NCI-H1417 treated with DMSO at 0.1 percent for 48 hours (cell line): Measurements from ENCODE around the gene FAM234A.
"Not testable (repeated sequence)": the region's sequence is repeated elsewhere in the genome, so short reads cannot be mapped to it uniquely, and the experiment has no call there.

Source experiments
- DNase-seq: peaks from one replicate; lab custom pipeline; 2025; lab: John Stamatoyannopoulos, UW

Gene FAM234A

DNA sequence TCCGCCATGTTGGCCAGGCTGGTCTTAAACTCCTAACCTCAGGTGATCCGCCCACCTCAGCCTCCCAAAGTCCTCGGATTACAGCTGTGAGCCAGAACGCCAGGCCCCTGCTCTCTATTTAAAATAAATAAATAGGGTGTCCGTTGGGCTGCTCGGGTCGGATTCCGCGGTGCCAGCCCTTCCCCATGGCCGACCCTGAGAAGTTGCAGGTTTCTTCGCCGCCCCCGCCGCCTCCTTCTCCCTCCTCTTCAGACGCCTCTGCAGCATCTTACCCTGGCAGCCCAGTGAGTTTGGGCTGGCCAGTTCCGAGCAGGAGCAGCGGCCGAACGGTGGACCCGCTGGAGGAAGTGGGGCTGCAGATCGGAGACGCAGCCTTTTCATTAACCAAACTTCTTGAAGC, 3.7 kb upstream of the FAM234A start:
- DNase-seq: no peak

DNA sequence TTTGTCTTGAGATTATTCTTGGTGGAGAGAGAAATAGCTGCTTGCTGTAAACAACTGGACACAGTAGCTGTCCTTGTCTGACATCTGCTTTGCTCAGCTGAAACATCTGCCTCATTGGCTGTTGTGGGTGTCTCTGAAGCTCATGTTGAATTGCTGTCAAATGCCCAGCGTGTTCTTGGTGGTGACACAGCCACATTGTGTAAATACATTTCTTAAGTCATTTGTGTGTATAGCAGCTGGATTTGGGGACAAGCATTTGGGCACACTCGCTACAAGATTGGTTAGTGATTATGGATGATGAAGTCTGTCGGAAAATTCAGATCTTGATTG, 5.3 kb downstream of the FAM234A start:
- no peak for DNase-seq

- DNase-seq: no peak
Measured at GRCh38 chr16:240559-240958, 5.9 kb downstream of the FAM234A start.

GRCh38 chr16:242281-242680, 7.7 kb downstream of the FAM234A start:
- no peak for DNase-seq

DNA sequence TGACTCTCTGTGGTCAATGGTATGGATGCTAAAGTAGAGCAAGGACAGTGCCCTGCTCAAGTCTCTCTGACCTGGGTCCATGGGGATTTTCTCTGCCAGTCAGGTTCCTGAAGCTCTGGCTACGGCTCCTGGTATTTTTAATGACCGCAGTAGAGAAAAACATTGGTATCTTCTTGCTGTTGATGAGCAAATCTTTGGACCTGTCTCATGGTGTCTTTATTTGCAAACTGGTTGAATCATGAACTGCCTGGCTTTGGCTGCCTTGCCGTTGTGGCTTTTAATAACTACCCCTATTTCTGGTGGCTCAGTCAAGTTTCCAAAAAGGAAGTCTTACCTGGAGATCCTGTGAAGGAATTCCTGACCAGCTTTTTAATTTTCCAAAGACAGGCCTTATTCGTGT, 8.7 kb downstream of the FAM234A start:
- no peak for DNase-seq

DNA sequence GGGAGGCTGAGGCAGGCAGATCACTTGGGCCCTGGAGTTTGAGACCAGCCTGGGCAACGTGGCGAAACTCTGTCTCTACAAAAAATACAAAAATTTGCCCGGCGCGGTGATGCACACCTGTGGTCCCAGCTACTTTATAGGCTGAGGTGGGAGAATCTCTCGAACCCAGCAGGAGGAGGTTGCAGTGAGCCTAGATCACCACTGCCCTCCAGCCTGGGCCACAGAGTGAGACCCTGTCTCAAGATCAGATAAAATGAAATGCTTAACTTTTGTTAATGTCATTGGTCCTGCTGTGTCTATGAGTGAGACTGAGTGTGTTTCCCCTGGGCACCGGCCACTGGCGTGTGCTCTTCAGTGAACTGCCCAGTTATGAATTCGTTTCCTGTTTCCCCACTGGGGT, 10.5 kb downstream of the FAM234A start:
- no peak for DNase-seq

DNA sequence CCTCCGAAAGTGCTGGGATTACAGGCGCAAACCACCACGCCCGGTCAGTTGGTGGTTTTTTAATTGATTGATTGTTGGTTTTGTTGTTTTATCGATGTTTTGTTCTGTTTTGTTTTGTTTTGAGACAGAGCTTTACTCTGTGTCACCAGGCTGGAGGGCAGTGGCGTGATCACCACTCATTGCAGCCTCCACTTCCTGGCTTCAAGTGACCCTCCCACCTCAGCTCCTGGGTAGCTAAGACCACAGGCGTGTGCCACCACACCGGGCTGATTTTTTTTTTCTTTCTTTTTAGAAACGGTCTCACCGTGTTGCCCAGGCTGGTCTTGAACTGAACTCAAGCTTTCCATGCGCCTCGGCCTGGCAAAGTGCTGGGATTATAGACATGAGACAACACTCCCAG, 12.4 kb downstream of the FAM234A start:
- no peak for DNase-seq

DNA sequence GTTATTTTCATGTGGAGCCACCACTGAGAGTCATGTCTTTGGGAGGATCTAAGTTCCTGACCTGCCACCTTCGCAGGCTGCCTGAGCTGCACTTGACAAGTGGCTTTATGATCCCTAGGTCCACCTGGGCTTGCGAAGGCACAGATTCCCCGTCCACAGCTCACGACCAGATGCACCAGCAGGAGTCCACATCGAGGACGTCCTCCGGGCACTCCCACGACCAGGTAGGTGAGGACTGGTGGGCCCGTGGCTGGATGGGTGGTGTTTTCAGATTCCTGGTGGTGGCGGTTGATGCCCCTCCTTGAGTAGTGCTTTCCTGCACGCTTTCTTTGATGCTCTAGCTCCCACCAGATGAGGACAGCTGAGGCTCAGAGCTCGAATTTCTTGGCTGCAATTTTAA, 14.8 kb downstream of the FAM234A start:
- DNase-seq: no peak

- DNase-seq: no peak
Measured at GRCh38 chr16:252366-253337, 18.0 kb downstream of the FAM234A start.

DNA sequence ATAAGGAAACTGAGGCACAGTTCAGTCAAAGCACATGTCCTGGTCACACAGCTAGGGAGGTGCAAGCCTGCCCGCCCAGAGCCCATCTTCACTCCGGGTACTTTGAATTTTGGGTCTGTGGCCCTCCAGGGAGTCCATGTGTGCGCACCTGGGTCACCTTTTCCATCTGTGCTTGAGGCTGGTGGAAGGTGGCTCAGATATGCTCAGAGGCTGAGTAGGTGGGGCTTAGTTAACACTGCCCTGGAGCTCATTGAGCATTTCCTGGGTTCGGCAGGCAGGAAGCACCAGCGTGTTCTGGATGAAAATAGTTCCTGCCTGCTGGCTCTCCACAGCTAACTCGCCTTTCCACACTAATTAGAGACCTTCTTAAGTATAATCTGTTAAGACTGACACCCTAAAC, 19.2 kb downstream of the FAM234A start:
- no peak for DNase-seq

DNA sequence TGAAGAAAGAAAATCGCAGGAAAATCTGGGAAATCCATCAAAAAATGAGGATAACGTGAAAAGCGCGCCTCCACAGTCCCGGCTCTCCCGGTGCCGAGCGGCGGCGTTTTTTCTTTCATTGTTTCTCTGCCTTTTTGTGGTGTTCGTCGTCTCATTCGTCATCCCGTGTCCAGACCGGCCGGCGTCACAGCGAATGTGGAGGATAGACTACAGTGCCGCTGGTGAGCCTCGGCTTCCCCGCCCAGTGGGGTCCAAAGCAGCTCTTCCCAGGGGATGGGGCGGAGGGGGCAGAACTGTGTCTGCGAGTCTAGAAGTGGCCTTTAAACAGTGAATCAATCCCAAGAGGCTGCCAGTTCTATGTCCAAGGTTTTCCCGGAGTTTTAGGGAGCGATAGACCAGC, 19.8 kb downstream of the FAM234A start:
- no peak for DNase-seq

DNA sequence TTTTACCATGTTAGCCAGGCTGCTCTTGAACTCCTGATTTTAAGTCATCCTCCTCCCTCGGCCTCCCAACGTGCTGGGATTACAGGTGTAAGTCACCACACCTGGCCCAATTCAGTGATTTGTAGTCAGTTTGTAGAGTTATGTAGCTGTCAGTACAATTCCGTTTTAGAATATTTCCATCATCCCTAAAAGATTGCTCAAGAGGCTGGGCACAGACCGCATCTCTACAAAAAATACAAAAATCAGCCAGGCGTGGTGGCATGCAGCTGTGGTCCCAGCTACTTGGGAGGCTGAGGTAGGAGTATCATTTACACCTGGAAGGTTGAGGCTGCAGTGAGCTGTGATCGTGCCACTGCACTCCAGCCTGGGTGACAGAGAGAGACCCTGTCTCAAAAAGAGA, 20.6 kb downstream of the FAM234A start:
- no peak for DNase-seq

DNA sequence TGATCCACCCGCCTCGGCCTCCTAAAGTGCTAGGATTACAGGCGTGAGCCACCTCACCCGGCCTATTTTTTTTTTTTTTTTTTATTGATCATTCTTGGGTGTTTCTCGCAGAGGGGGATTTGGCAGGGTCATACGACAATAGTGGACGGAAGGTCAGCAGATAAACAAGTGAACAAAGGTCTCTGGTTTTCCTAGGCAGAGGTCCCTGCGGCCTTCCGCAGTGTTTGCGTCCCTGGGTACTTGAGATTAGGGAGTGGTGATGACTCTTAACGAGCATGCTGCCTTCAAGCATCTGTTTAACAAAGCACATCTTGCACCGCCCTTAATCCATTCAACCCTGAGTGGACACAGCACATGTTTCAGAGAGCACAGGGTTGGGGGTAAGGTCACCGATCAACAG, 23.5 kb downstream of the FAM234A start:
- not testable (repeated sequence) for DNase-seq

DNA sequence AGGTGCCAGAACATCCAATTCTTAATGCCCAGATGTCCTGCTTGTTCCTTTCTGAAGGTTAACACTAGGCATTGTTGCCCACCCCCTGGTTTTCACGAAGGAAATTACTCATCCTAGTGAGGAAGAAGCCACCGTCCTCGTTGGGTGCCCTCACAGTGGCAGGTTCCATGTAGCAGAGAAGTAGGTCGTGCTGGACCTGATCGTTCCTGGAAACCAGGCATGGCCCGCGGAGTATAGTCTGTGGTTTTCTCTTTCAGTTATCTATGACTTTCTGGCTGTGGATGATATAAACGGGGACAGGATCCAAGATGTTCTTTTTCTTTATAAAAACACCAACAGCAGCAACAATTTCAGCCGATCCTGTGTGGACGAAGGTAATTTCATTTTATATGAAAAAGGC, 24.6 kb downstream of the FAM234A start:
- no peak for DNase-seq

DNA sequence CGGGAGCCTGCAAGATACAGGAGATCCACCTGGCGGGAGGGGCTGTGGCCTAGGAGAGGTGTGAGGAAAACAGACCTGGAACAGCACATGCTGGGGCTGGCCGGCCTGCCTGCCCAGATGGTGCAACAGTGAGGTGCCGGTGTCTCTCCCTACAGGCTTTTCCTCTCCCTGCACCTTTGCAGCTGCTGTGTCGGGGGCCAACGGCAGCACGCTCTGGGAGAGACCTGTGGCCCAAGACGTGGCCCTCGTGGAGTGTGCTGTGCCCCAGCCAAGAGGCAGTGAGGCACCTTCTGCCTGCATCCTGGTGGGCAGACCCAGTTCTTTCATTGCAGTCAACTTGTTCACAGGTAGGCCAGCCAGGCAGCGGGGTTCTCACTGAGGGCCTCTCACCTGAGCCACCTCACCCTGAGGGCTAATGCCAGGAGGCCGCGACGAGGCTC, 25.2 kb downstream of the FAM234A start:
- no peak for DNase-seq

GRCh38 chr16:260326-260725, 25.7 kb downstream of the FAM234A start:
- no peak for DNase-seq

DNA sequence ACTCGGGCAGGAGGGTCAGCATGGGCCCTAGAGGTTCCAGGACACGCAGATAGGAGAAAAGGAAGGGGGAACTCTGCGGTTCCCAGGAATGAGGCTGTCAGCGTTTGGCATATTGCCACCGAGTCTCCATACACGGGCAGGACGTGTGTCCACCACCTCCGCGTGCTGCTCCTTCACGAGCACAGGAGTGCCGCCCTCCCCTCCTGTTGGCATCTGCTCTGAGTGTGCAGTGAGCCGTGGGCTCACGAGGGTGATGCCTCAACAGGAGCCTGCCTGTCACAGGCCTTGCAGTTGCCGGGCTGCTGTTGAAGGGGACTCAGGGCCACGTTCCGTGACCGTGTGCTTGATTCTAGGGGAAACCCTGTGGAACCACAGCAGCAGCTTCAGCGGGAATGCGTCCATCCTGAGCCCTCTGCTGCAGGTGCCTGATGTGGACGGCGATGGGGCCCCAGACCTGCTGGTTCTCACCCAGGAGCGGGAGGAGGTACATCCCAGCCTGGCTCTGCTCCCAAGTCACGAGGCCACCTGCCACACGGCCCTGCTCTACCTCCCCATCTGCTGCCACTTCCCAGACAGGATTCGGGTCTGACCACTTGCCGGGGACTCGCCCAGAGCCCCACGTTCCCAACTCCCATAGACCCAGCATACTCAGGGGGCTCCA, 26.5 kb downstream of the FAM234A start:
- no peak for DNase-seq

DNA sequence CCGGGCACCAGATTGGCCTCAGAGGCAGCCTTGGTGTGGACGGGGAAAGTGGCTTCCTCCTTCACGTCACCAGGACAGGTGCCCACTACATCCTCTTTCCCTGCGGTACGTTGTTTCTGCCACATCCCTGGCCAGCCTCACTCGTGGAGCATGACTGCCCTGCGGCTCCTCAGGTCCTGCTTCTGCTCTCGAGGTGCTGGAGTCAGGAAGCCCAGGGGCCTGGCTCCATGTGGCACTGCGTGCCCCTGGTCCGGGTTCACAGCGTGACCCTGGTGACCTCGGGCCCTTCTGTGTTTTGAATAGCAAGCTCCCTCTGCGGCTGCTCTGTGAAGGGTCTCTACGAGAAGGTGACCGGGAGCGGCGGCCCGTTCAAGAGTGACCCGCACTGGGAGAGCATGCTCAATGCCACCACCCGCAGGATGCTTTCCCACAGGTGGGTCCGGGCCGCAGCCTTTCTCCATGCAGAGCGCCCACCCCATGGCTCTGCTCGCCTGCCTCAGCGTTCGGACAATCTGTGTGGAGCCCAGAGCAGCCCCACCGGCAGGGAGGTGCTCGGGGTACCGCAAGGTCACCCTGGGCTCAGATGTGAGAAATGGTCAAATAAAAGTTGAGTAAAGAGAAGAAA, 27.6 kb downstream of the FAM234A start:
- DNase-seq: no peak

GRCh38 chr16:263182-263774, 28.7 kb downstream of the FAM234A start:
- no peak for DNase-seq

- DNase-seq: no peak
Measured at GRCh38 chr16:263944-264343, 29.3 kb downstream of the FAM234A start.

DNA sequence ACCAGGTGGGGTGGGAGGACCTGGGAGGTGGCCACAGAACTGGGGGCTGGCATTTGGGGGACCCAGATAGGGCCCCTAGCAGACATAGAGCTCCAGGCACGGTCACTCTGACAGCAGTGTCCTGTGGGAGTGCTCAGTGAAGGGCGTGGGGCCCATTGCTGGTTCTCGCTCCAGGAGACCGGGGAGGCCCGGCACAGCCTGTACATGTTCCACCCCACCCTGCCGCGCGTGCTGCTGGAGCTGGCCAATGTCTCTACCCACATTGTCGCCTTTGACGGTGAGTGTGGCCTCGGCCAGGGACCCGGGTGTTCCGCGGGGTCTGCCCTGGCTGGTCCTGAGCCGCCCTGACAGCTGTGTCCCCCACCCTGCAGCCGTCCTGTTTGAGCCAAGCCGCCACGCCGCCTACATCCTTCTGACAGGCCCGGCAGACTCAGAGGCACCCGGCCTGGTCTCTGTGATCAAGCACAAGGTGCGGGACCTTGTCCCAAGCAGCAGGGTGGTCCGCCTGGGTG, 29.9 kb downstream of the FAM234A start:
- no peak for DNase-seq

DNA sequence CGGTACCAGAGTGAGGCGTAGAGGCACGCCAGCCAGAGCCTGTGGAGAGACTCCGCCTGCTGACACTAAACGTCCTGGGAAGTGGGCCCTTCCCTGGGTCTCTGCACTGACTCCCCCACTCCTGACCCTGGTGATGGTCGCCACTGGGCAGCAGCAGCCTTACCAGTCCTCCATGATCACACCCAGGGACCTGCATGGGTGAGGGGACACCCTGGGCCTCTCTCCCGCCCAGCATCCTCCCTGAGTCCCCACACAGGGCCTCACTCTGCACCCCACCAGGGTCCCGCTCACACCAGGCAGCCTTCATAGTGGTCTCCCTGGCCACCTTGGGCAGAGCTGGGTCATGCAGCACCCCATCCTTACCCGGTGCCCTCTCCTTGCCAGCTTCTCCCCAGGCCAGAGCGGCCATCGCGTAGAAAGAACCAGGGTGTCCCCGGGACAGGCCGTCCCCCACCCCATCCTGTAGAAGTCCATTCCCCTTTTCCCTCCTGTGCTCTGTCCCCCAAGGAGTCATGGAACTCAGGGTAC, 30.4 kb downstream of the FAM234A start:
- DNase-seq: no peak
